PC-3 (cell line): ENCODE data around the gene IQCB1. TPM values are rescaled to one million over a fixed set of nuclear protein-coding genes. Genes with fewer than 3 reads are reported as not detected.

Experiments used
- ATAC-seq: fragments of 200-7000 bp; cut with Tn5 transposase; 2 replicates; pipeline ENCODE4 v1.9.1; 2020; ENCODE audit warnings: mild to moderate bottlenecking, moderate library complexity
- BruUV-seq: library from RNA; stranded (reverse); fragments of 400-500 nt; replicated peaks from 2 replicates; lab custom pipeline; 2021; lab: Mats Ljungman, UMichigan
- CTCF ChIA-PET: fragments of 300-600 bp; sonication (Branson Sonifier 250); formaldehyde crosslinking; loops from one replicate; lab custom pipeline; 2022; ENCODE audit warnings: antibody characterized with exemption; lab: Charles Lee
- POLR2A ChIA-PET: fragments of 300-600 bp; sonication (Branson Sonifier 250); formaldehyde crosslinking; loops from one replicate; lab custom pipeline; 2022; ENCODE audit warnings: antibody characterized with exemption; ENCODE audit not compliant: unreplicated experiment; lab: Charles Lee
- DNase-seq: peaks from one replicate; pipeline ENCODE4 v3.0.0-alpha.2; 2015
- H2AFZ ChIP-seq: fragments of 300-600 bp; sonication (generic); 2 replicates; pipeline ENCODE4 v1.6.0; 2016; ENCODE audit warnings: antibody characterized with exemption, low read length
- H3F3A ChIP-seq: fragments of 300-600 bp; sonication (generic); one replicate; pipeline ENCODE4 v1.6.0; 2017; ENCODE audit warnings: antibody characterized with exemption, low read length, control low read depth, mild to moderate bottlenecking; ENCODE audit not compliant: unreplicated experiment
- H3K27ac ChIP-seq: fragments of 300-600 bp; sonication (generic); 2 replicates; pipeline ENCODE4 v1.5.1; 2016; ENCODE audit warnings: mild to moderate bottlenecking, low read length
- H3K27me3 ChIP-seq: fragments of 300-600 bp; sonication (generic); 2 replicates; pipeline ENCODE4 v1.6.1; 2016; ENCODE audit warnings: low read length, mixed read lengths
- H3K36me3 ChIP-seq: fragments of 300-600 bp; sonication (generic); 2 replicates; pipeline ENCODE4 v1.6.1; 2016; ENCODE audit warnings: low read depth, mixed run types, low read length, mixed read lengths
- H3K4me1 ChIP-seq: fragments of 300-600 bp; sonication (generic); 2 replicates; pipeline ENCODE4 v1.5.1; 2016; ENCODE audit warnings: low read length; ENCODE audit not compliant: insufficient read depth
- H3K4me2 ChIP-seq: fragments of 300-600 bp; sonication (generic); 2 replicates; pipeline ENCODE4 v1.6.0; 2016; ENCODE audit warnings: low read length
- H3K4me3 ChIP-seq: fragments of 300-600 bp; sonication (generic); 2 replicates; pipeline ENCODE4 v1.5.1; 2016; ENCODE audit warnings: mild to moderate bottlenecking, low read length, mixed read lengths
- H3K79me2 ChIP-seq: fragments of 300-600 bp; sonication (generic); 2 replicates; pipeline ENCODE4 v1.6.1; 2017; ENCODE audit warnings: low read length, mixed read lengths
- H3K9ac ChIP-seq: fragments of 300-600 bp; sonication (generic); 2 replicates; pipeline ENCODE4 v1.6.0; 2016; ENCODE audit warnings: mild to moderate bottlenecking, low read length
- H3K9me2 ChIP-seq: fragments of 300-600 bp; sonication (generic); replicated peaks from 2 replicates; pipeline ENCODE4 v1.6.1; 2016; ENCODE audit warnings: mixed run types, low read length, mixed read lengths
- H3K9me3 ChIP-seq: fragments of 300-600 bp; sonication (generic); 2 replicates; pipeline ENCODE4 v1.6.1; 2016; ENCODE audit warnings: low read length, mixed read lengths
- H4K20me1 ChIP-seq: fragments of 300-600 bp; sonication (generic); 2 replicates; pipeline ENCODE4 v1.6.1; 2016; ENCODE audit warnings: low read length, mixed read lengths
- CTCF ChIP-seq: fragments of 300-600 bp; sonication (generic); conservative IDR thresholded peaks from 2 replicates; pipeline ENCODE4 v1.5.1; 2017; ENCODE audit warnings: antibody characterized with exemption, low read depth, mild to moderate bottlenecking, low read length
- EZH2 ChIP-seq: fragments of 300-600 bp; sonication (generic); IDR thresholded peaks from one replicate; pipeline ENCODE4 v1.6.1; 2017; ENCODE audit warnings: antibody characterized with exemption, mild to moderate bottlenecking, low read length; ENCODE audit not compliant: unreplicated experiment
- EZH2phosphoT487 ChIP-seq: fragments of 300-600 bp; sonication (generic); IDR thresholded peaks from 2 replicates; pipeline ENCODE4 v1.6.1; 2018; ENCODE audit warnings: mild to moderate bottlenecking, antibody characterized with exemption, low read length, borderline replicate concordance
- intact Hi-C: fragments of 100-400 bp; cut with micrococcal nuclease; formaldehyde crosslinking; loops from 2 replicates; pipeline ENCODE4 v1.9.0; 2023
- total RNA-seq: library from RNA; depleted of rRNA; stranded (reverse); fragments of >200 nt; gene quantifications from 2 replicates; pipeline ENCODE4 v1.2.3, GENCODE V29; 2014

IQCB1 gene
- total RNA-seq, 1 experiment from 2014 or later = 29.3 TPM

GRCh38 chr3:121736112-121736511 is 98.7 kb downstream of the IQCB1 start:
- Histone ChIP-seq H3F3A (no peaks in the 10 kb centered on the region), H3K4me2 (no peak overlapping the region), H3K4me3 (no peak overlapping the region), H2AFZ (no peak overlapping the region), H3K4me1 (no peaks in the 10 kb centered on the region), H3K9me3 (no peaks in the 10 kb centered on the region), H3K79me2 (peaks cover 94% of the 10 kb centered on the region), H3K27ac (no peak overlapping the region), H3K9me2 (no peaks in the 10 kb centered on the region), H3K36me3 (peaks cover 6% of the 10 kb centered on the region; the same call in 1 of the 2 replicates), H3K27me3 (no peaks in the 10 kb centered on the region), H3K9ac (no peak overlapping the region), H4K20me1 (0 out of 2 replicates have a peak, but pooled peaks cover 16% of the 10 kb centered on the region)
- no TSS peak for BruUV-seq
- CTCF ChIA-PET = no interaction called here
- no peak for TF ChIP-seq EZH2phosphoT487
- no peak for TF ChIP-seq EZH2
- TF ChIP-seq CTCF = no peak
- intact Hi-C loops = no loop called here
- POLR2A ChIA-PET = no interaction called here
- DNase-seq = no peak
- peak; percentile 22; the same call in 1 of the 2 replicates for ATAC-seq

GRCh38 chr3:121735047-121735696 is 99.7 kb downstream of the IQCB1 start:
- BruUV-seq = no TSS peak
- Histone ChIP-seq H3K27ac (no peak overlapping the region), H3K9ac (no peak overlapping the region), H3K36me3 (peaks cover 6% of the 10 kb centered on the region; the same call in 1 of the 2 replicates), H3K9me3 (no peaks in the 10 kb centered on the region), H3K4me2 (no peak overlapping the region), H4K20me1 (0 out of 2 replicates have a peak, but pooled peaks cover 9% of the 10 kb centered on the region), H3K4me3 (no peak overlapping the region), H3K79me2 (peaks cover 91% of the 10 kb centered on the region), H2AFZ (no peak overlapping the region), H3F3A (no peaks in the 10 kb centered on the region), H3K27me3 (no peaks in the 10 kb centered on the region), H3K9me2 (no peaks in the 10 kb centered on the region), H3K4me1 (no peaks in the 10 kb centered on the region)
- ATAC-seq (no peak), DNase-seq (no peak)
- no peak for TF ChIP-seq EZH2
- no peak for TF ChIP-seq EZH2phosphoT487
- no peak for TF ChIP-seq CTCF
- ChIA-PET POLR2A (no interaction called here), CTCF (no interaction called here)
- intact Hi-C loops = no loop called here

- no peaks in the 10 kb centered on the region for H3K27me3 ChIP-seq
- H3K27ac ChIP-seq = no peak overlapping the region
- intact Hi-C loops = no loop called here
- H3F3A ChIP-seq = no peaks in the 10 kb centered on the region
- no peak overlapping the region for H3K9ac ChIP-seq
- no peak for ATAC-seq
- no peak overlapping the region for H2AFZ ChIP-seq
- H3K4me1 ChIP-seq = no peaks in the 10 kb centered on the region
- POLR2A ChIA-PET = no interaction called here
- no peaks in the 10 kb centered on the region for H3K9me3 ChIP-seq
- 0 out of 2 replicates have a peak, but pooled peaks cover 5% of the 10 kb centered on the region for H4K20me1 ChIP-seq
- no peak overlapping the region for H3K4me2 ChIP-seq
- no peaks in the 10 kb centered on the region for H3K9me2 ChIP-seq
- H3K79me2 ChIP-seq = peaks cover 54% of the 10 kb centered on the region
- TF ChIP-seq CTCF (no peak), EZH2 (no peak), EZH2phosphoT487 (no peak)
- DNase-seq = no peak
- CTCF ChIA-PET = no interaction called here
- H3K36me3 ChIP-seq = peaks cover 17% of the 10 kb centered on the region; the same call in 1 of the 2 replicates
- no peak overlapping the region for H3K4me3 ChIP-seq
- no TSS peak for BruUV-seq
Measured at GRCh38 chr3:121730940-121731687, 103.7 kb downstream of the IQCB1 start.
